HFFc6 (cell line): Measurements from ENCODE around the gene MIB1. TPM values are rescaled to one million over a fixed set of nuclear protein-coding genes. Genes with fewer than 3 reads are reported as not detected.

Experiments used
- DNase-seq: peaks from one replicate; pipeline ENCODE4 v3.0.0-alpha.2; 2018
- H3K27ac Mint-ChIP-seq: 2 replicates; pipeline ENCODE4 v1.8.0; 2020; ENCODE audit warnings: mild to moderate bottlenecking, mixed read lengths
- H3K27me3 Mint-ChIP-seq: 2 replicates; pipeline ENCODE4 v1.8.0; 2021; ENCODE audit warnings: mild to moderate bottlenecking, moderate library complexity, mixed read lengths; ENCODE audit not compliant: insufficient read depth
- H3K36me3 Mint-ChIP-seq: 2 replicates; pipeline ENCODE4 v1.8.0; 2021; ENCODE audit warnings: low read depth, mixed read lengths
- H3K4me1 Mint-ChIP-seq: 2 replicates; pipeline ENCODE4 v1.8.0; 2020; ENCODE audit warnings: low read depth, mixed read lengths
- H3K4me3 Mint-ChIP-seq: 2 replicates; pipeline ENCODE4 v1.8.0; 2020; ENCODE audit warnings: mild to moderate bottlenecking, moderate library complexity, mixed read lengths
- H3K9me3 Mint-ChIP-seq: 2 replicates; pipeline ENCODE4 v1.8.0; 2020; ENCODE audit warnings: mild to moderate bottlenecking, mixed read lengths
- total RNA-seq, 6 experiments: library from RNA; stranded (reverse); fragmentation: NEBNext Ultra II Directional; extraction: Animal tissue kit (Norgen Biotek cat#: 25700); gene quantifications; 2 replicates in 1 of 6; 3 replicates in 5 of 6; pipeline ENCODE4 v1.2.3, GENCODE V29; 2021
- TF ChIP-seq, protein P1 (sequence below): fragments of 200-600 bp; sonication (generic); IDR thresholded peaks from 2 replicates; pipeline ENCODE4 v1.5.0; 2021; ENCODE audit warnings: antibody characterized with exemption, mild to moderate bottlenecking

MIB1 gene
- total RNA-seq, 6 experiments from 2014 or later = 29.5 to 31.5 (median 30.5) TPM

DNA sequence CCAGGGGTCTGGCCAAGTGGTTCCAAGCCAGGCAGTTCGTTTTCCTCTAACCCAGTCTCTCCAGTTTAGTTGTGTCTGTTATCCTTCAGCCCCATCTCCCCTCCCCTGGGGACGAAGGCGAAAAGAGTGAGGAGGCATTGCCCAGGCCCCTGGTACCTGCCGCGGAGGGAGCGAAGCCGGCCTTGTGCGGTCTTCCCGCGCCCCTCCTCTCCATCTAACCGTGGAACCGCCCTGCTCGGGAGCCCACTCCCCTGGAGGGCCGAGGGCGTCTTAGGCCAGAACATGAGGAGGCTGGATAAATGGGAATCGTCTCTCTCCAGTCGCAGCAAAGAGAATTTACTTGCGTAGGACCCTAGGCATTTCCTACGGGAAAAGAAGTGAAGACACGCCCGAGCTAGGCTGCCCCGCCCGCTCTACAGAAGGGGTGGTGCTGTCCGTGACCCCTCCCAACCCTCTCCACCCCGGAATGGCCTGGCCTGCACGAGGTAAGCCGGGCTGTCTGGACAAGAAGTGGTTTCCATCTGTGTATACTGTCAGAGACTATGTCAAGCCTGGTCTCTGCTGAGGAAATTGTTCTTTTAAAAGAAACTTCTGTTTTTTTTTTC is 156.2 kb downstream of the MIB1 start:
- H3K27me3 Mint-ChIP-seq = peaks cover 25% of the 10 kb centered on the region
- H3K4me3 Mint-ChIP-seq = no peak overlapping the region
- TF ChIP-seq, protein P1, sequence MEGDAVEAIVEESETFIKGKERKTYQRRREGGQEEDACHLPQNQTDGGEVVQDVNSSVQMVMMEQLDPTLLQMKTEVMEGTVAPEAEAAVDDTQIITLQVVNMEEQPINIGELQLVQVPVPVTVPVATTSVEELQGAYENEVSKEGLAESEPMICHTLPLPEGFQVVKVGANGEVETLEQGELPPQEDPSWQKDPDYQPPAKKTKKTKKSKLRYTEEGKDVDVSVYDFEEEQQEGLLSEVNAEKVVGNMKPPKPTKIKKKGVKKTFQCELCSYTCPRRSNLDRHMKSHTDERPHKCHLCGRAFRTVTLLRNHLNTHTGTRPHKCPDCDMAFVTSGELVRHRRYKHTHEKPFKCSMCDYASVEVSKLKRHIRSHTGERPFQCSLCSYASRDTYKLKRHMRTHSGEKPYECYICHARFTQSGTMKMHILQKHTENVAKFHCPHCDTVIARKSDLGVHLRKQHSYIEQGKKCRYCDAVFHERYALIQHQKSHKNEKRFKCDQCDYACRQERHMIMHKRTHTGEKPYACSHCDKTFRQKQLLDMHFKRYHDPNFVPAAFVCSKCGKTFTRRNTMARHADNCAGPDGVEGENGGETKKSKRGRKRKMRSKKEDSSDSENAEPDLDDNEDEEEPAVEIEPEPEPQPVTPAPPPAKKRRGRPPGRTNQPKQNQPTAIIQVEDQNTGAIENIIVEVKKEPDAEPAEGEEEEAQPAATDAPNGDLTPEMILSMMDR = no peak
- no peak for DNase-seq
- H3K9me3 Mint-ChIP-seq = no peaks in the 10 kb centered on the region
- no peak overlapping the region for H3K27ac Mint-ChIP-seq
- peaks cover 7% of the 10 kb centered on the region for H3K4me1 Mint-ChIP-seq
- no peaks in the 10 kb centered on the region for H3K36me3 Mint-ChIP-seq

DNA sequence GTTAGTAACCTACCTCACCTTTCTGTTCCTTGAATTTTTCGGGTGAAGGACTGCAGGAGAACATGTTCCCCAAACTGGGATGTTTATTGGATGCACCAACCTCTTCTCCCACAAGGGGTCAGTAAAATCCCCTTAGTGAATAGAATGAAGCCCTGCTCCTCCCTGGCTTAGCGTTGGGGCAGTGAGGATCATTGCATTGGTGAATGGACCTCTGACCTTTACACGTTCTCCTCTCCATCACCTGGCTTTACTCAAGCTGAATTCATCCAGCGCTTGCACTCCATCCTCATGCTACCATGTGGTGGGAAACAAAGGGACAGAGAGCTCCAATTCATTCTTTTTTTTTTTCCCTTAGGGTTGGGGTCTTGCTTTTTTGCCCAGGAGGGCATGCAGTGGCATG is 157.2 kb downstream of the MIB1 start:
- peaks cover 25% of the 10 kb centered on the region for H3K27me3 Mint-ChIP-seq
- DNase-seq = peak; percentile 11
- no peaks in the 10 kb centered on the region for H3K9me3 Mint-ChIP-seq
- TF ChIP-seq, protein P1 = peak; percentile 82
- no peaks in the 10 kb centered on the region for H3K36me3 Mint-ChIP-seq
- peak overlapping the region; percentile 44; the same call in 1 of the 2 replicates for H3K4me3 Mint-ChIP-seq
- H3K27ac Mint-ChIP-seq = no peak overlapping the region
- H3K4me1 Mint-ChIP-seq = peaks cover 7% of the 10 kb centered on the region

DNA sequence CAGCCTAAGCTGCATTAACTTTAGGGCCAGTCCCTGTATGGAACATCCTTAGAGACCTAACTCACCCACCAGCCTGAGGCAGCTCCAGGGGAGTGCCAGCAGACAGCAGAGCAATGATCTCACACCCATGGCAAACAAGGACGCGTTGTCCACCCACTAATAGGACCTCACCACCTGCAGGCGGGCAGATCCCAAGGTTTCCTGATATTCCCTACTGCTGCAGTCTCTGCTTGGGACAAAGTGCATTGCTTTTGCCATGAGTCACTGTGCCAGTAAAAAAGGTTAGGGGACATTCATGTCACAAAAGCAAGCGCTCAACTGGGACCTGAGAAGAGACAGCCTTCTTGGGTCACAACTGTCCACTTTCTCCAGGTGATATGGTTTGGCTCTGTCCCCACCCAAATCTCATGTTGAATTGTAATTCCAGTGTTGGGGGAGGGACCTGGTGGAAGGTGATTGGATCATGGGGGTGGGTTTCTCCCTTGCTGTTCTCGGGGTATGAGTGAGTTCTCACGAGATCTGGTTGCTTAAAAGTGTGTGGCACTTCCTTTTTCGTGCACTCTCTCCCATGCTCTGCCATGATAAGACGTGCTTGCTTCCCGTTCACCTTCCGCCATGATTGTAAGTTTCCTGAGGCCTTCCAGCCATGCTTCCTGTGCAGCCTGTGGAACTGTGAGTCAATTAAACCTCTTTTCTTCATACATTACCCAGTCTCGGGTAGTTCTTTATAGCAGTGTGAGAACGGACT is 160.2 kb downstream of the MIB1 start:
- no peak for DNase-seq
- H3K4me1 Mint-ChIP-seq = peaks cover 7% of the 10 kb centered on the region
- H3K27ac Mint-ChIP-seq = no peak overlapping the region
- H3K4me3 Mint-ChIP-seq = no peak overlapping the region
- H3K27me3 Mint-ChIP-seq = peaks cover 35% of the 10 kb centered on the region
- TF ChIP-seq, protein P1 = no peak
- no peaks in the 10 kb centered on the region for H3K9me3 Mint-ChIP-seq
- H3K36me3 Mint-ChIP-seq = no peaks in the 10 kb centered on the region

DNA sequence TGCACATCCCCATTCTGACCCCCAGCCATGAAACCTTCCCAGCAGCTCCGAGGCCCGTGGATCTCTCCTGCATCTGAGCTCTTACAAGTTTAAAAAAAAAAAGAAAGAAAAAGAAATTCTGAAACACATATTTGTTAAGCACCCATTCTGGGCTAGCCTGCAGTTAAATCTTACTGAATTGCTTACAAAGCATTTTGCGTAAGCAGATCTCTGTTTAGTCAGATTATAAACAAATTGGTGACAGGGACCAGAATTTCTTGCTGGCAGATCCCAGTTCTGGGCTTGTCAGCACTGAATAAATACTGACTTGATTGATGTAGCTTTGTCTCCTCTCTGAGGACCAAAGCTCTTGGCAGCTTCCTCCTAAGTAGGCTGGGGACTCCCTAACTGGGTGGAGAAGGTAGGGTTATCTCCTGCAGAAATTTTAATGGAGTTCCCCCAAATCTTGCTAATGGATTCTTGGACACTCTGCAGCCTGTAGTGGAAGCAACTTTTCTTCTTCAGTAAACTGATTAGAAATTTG is 160.9 kb downstream of the MIB1 start:
- H3K4me1 Mint-ChIP-seq = peaks cover 7% of the 10 kb centered on the region
- H3K27ac Mint-ChIP-seq = no peak overlapping the region
- peaks cover 40% of the 10 kb centered on the region for H3K27me3 Mint-ChIP-seq
- TF ChIP-seq, protein P1 = no peak
- no peak for DNase-seq
- no peaks in the 10 kb centered on the region for H3K9me3 Mint-ChIP-seq
- H3K4me3 Mint-ChIP-seq = no peak overlapping the region
- no peaks in the 10 kb centered on the region for H3K36me3 Mint-ChIP-seq

DNA sequence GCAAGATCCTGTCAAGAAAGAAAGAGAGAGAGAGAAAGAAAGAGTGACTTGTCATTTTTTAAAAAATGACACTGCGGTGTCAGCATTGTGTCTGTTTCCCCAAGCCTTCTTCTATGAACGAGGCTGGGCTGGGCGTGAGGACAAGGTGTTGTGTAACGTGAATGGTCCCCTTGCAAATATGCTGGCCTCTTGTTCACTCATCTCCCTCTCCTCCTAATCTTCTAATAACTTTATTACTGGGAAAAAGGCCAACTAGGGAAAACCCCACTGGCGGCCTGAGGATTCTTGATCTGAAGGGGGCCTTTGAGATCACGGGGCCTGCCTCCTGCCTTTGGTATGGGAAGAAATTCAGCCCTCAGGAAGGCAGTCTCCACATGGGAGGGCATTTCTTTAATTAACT is 163.1 kb downstream of the MIB1 start:
- no peak overlapping the region for H3K4me3 Mint-ChIP-seq
- no peaks in the 10 kb centered on the region for H3K9me3 Mint-ChIP-seq
- H3K27ac Mint-ChIP-seq = no peak overlapping the region
- H3K4me1 Mint-ChIP-seq = no peaks in the 10 kb centered on the region
- DNase-seq = no peak
- H3K27me3 Mint-ChIP-seq = peaks cover 48% of the 10 kb centered on the region
- no peaks in the 10 kb centered on the region for H3K36me3 Mint-ChIP-seq
- TF ChIP-seq, protein P1 = no peak
